CD1c-positive myeloid dendritic cell (primary cell): ENCODE measurements around the gene CLSTN2.

Experiments
- DNase-seq: peaks from one replicate; pipeline ENCODE4 v3.0.0-alpha.2; 2016; ENCODE audit errors: extremely low spot score

CLSTN2 gene

DNA sequence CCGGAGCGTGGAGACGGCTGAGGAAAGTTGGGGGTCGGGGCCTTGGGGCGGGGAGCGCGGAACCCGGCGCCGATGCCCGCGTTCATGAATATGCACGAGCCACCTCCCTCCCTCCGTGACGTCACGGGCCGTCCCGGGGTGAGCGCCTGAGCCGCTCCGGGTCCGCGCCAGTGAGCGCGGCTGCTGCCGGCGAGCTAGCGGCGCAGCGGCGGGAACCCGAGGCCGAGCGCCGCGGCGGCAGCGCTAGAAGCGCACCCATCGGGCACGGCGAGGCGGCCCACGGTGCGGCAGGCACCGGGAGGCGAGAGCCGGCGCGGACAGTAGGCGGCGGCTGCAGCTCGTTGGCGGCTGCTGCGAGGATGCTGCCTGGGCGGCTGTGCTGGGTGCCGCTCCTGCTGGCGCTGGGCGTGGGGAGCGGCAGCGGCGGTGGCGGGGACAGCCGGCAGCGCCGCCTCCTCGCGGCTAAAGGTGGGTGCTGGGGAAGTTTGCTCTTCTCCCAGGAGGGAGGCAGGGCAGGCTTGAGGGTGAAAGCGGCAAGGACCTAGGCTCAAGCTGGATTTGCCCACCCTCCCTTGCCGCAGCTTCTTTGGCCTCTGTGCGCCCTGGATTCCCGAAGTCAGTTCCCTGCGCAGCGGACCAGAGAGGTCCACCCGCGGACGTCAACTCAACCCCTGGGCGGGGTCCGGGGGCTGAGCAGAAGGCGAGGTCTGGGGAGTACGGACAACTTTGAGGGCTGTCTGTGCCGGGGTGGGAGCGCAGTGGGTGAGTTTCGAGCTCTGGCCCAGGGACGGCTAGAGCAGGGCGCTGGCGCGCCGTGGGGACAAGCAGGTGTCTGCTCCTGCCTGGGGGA, at the start of gene CLSTN2:
TSS of gene CLSTN2 (plus strand) at position 170 of the 850 bp plus-strand sequence.
- peak; percentile 4 for DNase-seq

DNA sequence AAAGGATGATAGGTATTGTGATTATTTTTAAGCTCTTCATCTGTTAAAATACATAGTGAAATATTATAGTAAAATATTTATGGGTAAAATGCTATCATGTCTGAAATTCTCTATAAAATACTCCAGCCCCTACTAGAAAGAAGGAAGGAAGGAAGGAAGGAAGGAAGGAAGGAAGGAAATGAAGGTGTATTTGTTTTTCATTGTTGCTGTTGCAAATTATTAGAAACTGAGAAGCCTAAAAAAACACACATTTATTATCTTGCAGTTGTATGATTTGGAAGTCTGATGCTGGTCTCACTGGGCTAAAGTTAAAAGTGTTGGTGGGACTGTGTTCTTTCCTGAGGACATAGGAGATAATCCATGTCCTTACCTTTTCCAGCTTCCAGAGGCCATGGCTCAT, 47.6 kb upstream of the CLSTN2 start:
- DNase-seq = no peak

- DNase-seq = no peak
Observed at GRCh38 chr3:139888561-139889140, 46.3 kb upstream of the CLSTN2 start.

GRCh38 chr3:139893267-139893962, 41.6 kb upstream of the CLSTN2 start:
- no peak for DNase-seq

- no peak for DNase-seq
Observed at GRCh38 chr3:139893963-139894642, 40.9 kb upstream of the CLSTN2 start.

DNA sequence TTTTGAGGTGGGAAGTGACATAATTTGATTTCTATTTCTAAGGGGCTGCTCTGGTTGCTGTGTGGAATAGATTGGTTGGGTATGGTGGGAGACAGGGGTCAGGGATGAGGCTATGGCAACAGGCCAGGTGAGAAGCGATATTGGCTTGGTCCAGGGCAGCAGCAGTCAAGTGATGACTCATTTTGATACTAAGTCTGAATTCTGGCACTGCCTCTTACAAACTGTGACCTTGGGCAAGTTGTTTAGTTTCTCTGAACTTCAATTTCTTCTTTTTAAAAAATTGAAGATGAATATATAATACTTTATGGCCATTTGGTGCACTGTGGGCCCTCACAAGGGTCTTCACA, 40.4 kb upstream of the CLSTN2 start:
- DNase-seq = no peak

DNA sequence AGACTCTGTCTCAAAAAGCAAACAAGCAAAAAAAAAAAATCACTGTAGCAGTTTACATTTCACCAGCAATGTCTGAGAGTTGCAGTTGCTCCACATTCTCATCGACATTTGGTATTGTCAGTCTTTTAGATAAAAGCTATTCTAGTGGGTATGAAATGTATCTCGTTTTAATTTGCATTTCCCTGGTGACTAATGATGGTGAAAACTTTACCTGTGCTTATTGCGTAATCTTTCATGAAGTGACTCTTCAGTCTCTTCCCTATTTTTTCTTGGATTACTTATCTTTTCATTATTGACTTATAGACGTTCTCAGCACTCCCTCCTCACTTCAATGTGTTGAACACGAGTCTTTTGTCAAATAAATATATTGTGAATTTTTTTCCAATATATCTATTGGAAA, 37.2 kb upstream of the CLSTN2 start:
- no peak for DNase-seq

GRCh38 chr3:139906418-139906817, 28.6 kb upstream of the CLSTN2 start:
- DNase-seq = no peak

DNA sequence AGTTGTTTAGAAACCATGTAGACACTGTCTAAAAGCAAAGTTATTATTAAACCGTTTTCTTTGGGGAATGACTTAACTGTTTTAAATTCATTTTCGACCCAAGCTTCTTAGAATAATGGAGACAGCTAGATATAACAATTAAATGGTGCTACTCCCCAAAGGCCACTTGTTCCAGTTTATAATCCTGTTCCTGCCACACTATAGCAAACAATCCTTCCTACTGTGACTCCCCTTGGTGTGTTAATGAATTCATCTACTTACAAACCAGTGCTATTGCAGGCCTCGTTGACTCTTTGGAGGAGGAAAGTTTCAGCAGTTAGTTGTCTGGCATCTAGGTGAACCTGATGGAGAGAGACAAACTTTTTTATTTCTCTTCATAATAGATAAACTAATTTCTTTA, 25.2 kb upstream of the CLSTN2 start:
- DNase-seq = no peak

DNA sequence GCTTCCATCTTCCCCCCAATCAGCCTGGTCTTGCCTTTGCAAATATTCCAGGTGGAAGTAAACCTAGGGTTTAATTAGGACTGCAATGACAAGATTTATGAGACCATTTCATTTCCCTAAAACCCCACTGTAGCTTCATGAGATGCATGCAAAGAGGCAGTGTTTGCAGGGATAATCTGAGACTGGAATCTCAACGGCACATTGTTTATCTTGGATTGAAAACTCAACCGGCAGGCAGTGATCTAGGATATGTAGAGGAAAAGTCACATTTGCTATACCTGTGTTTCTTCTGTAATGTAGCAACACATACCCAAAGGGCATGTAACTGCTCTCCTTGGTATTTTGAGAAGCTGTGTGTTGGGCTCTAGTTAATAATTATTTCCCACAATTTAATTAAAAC, 18.7 kb upstream of the CLSTN2 start:
- no peak for DNase-seq

- DNase-seq = no peak
Observed at GRCh38 chr3:139917226-139917785, 17.7 kb upstream of the CLSTN2 start.

GRCh38 chr3:139928708-139929505, 6.1 kb upstream of the CLSTN2 start:
- DNase-seq = no peak

DNA sequence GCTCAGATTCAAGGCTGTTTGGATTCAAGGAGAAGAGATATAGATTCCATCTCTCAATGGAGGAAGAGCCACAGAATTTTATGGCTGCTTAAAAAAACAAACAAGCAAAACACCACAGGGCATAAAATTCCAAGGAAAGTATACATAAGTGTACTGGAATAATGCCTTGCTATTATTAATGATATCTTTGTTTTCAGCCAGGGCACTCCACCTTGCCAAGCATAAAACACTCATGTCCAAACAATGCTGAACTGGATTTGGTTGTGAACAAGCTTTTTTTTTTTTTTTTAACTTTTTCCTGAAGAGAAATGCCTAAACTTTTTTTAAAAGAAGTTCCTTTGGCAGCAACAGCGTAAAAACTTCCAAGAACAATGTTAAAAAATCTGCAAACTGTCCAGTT, 4.8 kb upstream of the CLSTN2 start:
- DNase-seq = no peak

GRCh38 chr3:139933766-139934165, 1.2 kb upstream of the CLSTN2 start:
- DNase-seq = no peak

GRCh38 chr3:139934613-139935015, 371 bp upstream of the CLSTN2 start:
- DNase-seq = no peak

GRCh38 chr3:139935866-139936817, 1.2 kb downstream of the CLSTN2 start:
- no peak for DNase-seq

- peak; percentile 28 for DNase-seq
Observed at GRCh38 chr3:139937674-139938279, 2.8 kb downstream of the CLSTN2 start.

GRCh38 chr3:139939681-139940190, 4.8 kb downstream of the CLSTN2 start:
- no peak for DNase-seq

DNA sequence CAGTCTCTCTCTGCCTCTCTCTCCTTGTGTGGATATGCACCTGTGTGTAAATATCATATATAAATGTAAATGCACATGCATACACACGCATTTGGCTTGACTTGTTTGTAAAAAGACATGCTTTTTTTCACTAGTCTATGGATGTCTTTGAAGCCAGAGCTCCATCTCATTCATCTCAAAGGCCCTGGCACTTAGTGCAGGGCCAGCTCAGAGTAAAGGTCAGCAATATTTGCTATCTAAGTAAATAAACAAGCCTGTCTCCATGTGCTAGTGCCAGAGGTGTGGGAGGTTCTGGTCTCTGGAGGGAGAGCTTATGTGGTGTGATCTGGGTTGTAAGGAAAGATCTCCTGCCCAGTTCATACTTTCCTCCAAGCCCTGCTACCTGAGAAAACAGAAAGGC, 5.6 kb downstream of the CLSTN2 start:
- DNase-seq = no peak
